CD4-positive, alpha-beta T cell treated with Interleukin-17A for 4 hours (primary cell): ENCODE results near the gene PAPPA.

Source experiments
- DNase-seq: peaks from one replicate; pipeline ENCODE4 v3.0.0-alpha.2; 2020; ENCODE audit warnings: mixed read lengths

The PAPPA gene, protein sequence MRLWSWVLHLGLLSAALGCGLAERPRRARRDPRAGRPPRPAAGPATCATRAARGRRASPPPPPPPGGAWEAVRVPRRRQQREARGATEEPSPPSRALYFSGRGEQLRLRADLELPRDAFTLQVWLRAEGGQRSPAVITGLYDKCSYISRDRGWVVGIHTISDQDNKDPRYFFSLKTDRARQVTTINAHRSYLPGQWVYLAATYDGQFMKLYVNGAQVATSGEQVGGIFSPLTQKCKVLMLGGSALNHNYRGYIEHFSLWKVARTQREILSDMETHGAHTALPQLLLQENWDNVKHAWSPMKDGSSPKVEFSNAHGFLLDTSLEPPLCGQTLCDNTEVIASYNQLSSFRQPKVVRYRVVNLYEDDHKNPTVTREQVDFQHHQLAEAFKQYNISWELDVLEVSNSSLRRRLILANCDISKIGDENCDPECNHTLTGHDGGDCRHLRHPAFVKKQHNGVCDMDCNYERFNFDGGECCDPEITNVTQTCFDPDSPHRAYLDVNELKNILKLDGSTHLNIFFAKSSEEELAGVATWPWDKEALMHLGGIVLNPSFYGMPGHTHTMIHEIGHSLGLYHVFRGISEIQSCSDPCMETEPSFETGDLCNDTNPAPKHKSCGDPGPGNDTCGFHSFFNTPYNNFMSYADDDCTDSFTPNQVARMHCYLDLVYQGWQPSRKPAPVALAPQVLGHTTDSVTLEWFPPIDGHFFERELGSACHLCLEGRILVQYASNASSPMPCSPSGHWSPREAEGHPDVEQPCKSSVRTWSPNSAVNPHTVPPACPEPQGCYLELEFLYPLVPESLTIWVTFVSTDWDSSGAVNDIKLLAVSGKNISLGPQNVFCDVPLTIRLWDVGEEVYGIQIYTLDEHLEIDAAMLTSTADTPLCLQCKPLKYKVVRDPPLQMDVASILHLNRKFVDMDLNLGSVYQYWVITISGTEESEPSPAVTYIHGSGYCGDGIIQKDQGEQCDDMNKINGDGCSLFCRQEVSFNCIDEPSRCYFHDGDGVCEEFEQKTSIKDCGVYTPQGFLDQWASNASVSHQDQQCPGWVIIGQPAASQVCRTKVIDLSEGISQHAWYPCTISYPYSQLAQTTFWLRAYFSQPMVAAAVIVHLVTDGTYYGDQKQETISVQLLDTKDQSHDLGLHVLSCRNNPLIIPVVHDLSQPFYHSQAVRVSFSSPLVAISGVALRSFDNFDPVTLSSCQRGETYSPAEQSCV (N-terminal part only)

DNA sequence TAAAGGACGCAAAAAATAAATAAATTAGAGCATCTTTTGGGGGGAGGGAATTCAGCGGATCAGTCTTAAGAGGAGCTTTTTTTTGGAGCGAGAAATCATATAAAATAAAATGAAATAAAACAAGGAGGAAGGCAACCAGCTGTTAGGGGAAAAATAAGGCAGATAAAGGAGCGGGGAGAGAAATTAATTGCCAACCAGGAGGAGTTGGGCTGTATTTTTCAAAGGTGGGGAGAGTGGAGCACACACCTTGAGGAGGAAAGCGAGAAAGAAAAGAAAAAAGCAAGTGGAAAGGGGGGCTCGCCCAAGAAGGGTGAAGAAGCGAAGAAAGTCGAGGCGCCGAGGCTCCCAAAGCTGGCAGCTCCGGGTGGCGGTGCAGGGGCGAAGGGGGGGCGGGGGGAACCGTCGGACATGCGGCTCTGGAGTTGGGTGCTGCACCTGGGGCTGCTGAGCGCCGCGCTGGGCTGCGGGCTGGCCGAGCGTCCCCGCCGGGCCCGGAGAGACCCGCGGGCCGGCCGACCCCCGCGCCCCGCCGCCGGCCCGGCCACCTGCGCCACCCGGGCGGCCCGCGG, at the start of gene PAPPA:
Gene PAPPA (plus strand): TSS at position 27 of the 569 bp plus-strand sequence. CDS start 382 bp downstream, at position 409.
- DNase-seq: no peak

DNA sequence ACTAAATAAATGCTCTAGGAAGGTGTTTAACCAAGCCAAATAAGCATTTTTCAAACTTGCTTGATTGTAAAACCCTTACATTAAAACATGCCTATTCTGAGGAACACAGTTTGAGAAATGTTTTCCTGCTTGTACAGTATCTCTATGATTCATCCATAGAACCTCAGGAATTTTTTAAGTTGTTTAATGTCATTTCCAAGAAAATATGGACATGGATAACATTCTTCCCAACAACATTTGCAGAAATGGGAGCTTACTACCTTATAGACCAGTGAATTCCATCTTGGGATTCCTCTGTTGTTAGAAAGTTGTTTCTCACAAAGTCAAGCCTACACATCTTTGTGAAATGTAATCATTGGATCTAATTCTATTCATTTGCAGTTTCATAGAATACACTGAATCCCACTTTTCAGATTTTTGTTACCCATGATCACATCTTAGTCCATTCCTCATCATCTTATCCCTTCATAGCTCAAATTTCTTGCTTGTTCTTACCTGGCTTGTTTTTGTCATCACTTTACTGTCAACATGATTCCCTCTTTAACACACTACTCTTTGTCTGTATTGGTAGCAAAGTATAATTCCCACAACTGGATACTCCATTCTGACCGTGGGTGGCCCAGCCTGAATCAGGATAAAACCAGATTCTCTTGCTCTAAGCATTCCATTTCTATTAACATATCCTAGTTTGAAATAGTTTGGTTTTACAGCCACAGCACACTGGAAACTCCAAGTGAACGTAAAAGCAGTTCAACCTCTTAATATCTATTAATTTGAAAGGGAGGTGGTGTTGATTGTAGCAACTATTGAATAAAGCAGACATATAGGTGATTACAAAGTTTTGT, 49.4 kb upstream of the PAPPA start:
- no peak for DNase-seq

DNA sequence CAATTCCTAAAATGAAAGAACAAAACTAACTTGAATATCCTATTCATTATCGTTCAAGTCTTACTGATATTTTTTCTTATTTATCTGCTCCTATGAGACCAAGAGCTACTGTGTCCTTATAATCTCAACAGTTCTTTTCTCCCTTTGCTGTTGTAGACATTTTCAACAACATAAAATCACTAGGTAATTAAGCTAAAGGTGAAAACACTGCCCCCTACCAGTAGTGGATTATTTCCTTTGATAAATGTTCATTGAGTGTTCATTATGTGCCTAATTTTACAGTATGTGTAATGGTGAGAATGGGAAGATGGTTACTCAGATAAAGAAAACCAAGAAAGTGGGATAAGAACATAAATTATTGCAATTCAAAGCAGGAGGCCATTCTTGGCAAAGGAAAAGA, 41.4 kb upstream of the PAPPA start:
- no peak for DNase-seq

DNA sequence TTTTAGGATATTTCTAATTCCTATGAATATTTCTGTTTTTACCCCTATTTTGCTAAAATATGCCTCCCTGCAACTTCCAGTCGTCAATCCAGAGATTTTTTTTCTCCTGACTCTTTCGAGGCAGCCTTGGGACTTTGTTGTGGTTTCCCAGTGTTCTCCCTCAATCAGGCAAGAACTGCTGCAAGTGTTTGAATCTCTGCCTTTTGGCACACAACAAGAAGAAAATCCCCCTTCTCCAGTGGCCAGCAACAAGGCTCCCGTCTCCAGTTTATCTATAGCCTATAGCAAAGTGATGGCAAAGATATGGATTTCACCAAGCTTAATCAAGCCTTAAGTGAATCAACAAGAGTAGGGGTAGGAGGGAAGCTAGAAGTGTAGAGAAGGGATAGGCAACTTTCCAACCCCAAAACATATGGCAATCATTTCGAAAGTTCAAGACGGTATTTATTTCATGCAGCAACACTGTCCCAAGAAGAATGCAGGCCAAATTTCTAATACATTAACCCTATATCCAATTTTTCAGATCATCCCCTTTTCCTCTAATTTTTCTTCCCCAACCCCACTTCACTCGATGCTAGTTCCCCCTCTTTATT, 37.7 kb upstream of the PAPPA start:
- DNase-seq: no peak

DNA sequence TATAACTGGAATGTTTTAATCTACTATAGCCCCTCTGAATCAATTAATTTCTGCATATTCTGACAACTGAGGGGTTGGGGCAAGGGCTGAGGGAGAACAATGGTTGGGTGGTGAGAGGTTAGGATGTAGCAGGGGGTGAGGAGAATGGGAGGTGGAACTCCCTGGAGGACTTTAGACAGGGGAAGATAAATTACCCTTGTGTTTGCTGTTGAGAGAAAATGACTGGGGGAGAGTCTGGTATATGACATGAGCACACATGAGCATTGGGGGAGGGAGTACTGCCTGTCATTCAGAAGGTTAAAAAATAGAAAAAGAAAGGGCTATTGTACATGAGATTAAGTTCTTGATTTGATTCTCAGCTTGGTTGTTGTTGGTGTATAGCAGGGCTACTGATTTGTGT, 37.2 kb upstream of the PAPPA start:
- no peak for DNase-seq

DNA sequence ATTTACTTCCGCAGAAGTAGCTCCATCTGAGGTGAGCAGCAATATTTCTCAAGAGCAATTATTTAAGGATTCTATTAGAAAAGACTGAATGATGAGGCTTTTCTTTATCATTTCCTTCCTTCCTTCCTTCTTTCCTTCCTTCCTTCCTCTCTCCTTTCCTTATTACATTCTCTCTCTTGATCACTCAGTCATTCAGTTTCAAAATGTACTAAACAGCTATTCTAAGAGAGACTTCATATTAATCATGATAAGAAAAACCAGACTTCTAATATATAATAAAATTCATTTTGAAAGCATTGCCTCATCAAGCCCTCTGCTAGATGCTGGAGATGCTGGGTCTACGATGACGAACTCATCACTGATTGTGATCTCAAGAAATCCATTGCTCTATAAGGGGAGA, 30.4 kb upstream of the PAPPA start:
- DNase-seq: no peak

DNA sequence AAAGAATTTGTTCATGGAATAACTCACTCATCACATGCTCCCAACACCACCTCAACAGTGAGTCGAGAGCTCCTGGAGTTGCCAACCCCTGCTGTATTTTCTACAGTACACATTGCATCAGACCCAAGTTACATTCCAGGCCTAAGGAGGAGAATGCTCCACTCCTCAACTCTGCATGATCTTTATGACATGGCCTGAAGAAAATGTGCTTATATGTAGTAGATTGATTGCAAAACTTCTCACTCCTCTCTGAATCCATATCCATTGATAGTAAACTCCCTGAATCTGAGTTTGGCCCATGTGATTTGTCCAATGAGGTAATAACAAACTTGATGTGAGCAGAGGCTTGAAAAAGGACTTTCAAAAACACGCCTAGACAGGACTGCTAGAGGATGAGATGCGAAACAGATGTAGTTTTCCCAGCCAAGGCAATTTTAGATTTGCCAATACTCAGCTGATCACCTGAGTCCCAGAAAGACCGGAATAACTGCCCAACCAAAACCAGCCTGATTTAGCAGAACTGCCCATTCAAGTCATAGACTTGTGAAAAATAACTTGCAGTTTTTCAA, 29.0 kb upstream of the PAPPA start:
- DNase-seq: no peak

DNA sequence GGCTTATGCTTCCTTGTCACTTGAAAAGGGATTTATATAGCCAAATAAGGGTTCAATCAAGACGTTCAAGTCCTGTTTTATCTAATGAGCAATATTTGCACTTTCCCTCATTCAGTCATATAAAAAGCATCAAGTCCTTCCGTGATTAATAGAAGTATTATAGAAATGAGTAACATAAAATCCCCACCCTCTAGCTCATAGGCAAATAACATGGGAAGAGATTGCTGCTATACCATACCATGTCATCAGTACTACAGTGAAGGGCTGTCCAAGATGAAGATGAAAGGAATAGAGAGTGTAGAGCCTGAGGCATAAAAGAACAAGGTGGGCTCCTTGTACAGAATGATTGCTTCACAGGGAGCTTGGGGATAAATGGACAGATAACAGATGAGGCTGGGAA, 20.4 kb upstream of the PAPPA start:
- no peak for DNase-seq

DNA sequence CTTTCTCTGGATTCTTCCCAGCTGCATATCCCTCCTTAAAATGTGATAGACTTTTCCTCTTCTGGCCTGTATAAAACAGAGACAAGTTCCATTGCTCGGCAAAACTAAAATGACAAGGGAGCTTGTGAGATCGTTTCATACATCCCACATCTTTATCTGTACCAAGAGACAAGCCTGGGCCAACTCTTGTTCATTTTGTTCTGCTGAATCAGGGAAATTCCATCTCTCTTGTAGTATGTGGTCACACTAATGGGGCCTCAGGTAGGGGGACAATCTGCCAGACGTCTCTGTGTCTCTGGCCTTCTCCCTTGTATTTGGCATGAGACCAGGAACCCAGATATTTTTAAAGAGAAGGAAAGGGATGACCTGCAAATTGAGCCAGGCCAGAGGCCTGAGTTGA, 18.6 kb upstream of the PAPPA start:
- no peak for DNase-seq

DNA sequence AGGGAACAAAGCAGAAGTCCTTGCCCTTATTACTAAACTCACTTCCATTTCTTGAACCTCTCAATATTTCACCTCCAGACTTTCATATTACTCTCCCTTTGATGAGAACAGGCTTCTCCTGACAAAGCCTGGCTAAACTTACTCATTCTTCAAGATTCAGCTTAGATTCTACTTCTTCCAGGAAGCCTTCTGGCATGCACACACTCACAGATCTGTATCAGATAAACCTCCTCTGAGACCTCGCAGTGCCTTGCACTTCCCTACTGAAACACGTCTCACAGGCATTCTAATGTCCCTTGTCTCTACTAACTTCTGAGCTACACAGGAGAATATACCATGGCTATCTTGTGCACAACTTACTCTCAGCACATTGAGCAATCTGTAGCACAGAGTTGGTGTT, 16.6 kb upstream of the PAPPA start:
- DNase-seq: no peak

DNA sequence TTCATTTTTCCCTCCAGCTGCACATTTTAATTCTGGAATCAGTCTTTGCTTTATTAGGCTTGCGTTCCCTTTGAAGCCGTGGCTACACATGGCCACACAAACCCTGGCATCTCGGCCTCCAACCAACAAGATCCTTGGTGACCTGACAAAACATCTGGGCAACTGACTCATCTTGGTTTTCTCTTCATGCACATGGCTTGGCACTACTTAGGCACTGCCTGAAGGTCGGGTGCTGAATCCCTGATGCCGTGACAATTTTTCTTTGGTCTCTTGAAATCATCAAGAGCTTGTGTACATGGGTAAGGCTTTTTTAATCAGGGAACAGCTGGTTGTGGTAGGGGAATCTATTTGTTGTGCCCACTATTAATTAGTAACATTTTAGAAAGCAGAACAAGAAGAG, 16.0 kb upstream of the PAPPA start:
- DNase-seq: no peak

DNA sequence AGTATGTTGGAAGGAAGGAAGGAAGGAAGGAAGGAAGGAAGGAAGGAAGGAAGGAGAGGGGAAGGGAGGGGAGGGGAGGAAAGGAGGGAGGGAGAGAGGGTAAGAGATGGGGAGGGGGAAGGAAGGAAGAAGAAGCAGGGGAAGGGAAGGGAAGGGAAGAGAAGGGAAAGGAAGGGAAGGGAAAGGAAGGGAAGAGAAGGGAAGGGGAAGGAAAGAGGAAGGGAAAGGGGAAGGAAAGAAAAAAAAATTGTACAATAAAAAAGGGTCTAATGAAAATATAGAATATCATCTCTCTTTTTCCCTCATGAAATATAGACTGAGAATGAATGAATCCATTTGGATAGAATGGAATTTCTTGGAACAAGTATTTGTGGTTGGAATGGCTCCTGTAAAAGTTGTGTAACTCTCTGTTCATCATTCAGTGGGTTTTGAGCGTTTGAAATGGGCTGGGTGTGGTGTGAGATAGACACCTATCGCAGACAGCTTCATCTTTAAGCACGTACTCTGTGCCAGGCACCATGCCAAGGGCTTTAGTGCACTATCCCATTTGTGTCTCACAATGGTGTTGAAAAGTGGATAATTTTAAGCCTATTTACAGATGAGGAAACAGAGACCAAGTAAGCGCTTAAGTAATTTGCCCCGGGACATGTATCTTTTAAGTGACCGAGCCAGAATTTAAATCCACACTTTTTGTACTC, 11.6 kb upstream of the PAPPA start:
- no peak for DNase-seq

DNA sequence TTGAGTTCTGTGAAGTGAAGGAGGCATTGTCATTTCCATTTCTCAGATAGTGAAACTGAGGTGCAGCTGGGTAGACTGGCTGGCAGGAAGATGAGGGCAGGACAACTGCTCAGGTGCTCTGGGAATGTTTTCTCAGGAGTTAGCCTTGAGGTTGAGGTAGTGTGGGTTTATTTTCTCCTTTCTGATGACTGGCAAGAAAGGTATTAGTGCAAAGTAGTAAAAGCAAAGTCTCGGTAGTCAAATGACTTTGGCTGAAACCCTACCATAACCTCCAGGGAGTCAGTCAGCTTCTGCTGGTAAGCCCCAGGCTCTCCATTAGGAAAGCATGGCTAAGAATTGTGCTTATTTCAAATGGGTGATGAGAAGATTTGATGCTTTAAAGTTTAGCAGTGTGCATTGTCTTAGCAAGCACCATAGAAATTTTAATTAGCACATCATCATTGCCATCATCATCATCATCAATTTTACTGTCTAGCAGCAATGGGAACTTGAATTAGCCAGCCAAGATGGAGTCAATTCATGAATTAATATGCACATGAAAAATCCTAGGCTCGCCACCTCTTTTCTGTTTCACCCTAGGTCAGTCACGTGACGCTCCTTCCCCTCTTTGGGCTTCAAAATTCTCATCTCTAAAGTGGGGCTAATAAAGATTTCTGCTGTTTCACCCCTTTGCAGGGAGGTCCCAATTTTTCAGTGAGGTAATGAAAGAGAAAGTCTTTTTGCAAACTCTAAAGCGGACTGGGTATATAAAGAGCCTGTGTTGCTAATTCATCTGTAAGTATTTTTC, 10.7 kb upstream of the PAPPA start:
- no peak for DNase-seq

DNA sequence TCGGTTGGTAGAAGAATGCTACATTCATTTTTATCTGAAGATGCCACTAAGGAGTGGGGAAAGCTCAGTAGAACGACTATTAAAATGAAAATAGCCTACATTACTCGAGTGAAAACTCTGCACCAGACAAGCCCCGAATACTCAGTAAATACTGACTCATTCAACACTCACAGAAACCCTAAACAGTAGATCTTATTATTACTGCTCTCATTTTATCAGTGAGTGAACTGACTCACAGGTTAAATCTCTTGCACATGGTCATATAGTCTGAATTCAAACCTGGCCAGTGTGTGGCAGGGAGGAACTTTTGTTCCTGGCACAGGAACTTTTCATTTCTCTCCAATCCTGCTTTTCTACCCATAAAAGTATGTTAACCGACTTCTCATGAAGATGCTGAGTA, 9.6 kb upstream of the PAPPA start:
- no peak for DNase-seq

DNA sequence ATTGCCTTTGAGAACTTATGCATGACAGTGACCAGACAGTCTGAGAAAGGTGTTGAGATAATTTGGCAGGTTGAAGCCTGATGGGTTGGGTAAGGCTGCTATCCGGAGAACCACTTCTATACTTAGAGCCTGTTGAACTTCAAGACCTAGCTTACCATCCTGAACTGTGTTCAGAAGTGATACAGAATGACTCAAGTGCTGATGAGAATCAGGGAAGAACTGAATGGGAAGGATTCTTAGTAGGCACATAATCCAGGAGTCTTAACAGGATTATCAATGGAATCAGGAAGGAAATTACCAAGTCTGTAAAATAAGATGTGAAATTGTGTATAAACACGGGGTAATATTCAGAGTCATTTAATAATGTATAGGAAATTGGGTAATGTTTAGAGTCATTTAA, 9.0 kb upstream of the PAPPA start:
- no peak for DNase-seq

DNA sequence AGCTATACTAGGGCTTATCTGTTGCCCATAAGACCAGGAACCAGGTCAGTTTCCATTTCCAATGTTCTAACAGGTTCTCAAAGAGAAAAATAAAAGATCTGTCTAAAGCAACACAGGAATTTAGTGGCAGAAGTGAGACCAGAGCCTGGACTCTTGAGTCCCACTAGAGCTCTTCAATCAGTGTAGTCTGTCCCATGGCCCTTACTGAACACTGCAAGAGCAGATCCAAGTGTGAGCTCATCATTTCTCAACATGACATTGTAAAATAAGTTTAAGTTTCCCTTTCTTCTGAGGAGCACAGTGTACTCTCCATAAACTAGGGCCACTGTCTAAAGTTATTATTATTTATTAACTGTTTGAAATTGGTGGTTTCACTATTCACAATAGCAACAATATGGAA, 8.6 kb upstream of the PAPPA start:
- DNase-seq: no peak

DNA sequence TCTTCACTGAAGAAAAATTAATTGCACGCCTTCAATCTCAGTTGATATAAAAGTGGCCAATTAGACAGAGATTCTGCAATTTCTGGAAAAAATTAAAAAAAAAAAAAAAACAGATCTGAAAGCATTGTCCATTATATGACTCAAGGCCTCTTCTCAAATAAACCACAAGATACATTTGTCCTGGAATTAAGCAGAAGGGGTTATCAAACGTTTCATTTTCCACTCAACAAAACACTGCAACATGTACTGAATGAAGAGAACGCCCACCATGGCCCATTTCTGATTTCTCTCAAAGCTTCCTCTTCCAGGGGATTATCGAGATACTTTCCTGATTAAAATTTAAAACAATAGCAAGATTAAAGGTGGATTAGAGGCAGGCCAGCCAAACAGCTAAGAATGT, 5.8 kb upstream of the PAPPA start:
- no peak for DNase-seq

DNA sequence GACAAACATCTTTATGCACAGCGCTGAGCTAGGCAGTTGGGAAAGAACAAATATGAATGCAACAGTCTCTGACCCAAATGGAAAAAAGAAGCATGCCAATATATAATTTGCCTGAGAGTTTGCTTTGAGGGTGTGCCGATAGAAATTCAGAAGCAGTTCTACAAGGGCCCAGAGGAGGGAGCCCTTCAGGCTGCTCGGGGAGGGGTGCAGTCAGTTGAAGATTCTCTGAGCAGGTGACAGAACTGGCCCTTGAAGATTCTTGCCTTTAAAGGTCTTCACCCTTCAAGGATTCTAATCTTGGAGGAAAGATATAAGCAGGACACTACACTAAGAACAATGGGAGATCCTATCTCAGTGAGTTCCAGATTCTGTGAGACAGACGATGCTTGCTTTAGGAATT, 3.7 kb upstream of the PAPPA start:
- DNase-seq: no peak

DNA sequence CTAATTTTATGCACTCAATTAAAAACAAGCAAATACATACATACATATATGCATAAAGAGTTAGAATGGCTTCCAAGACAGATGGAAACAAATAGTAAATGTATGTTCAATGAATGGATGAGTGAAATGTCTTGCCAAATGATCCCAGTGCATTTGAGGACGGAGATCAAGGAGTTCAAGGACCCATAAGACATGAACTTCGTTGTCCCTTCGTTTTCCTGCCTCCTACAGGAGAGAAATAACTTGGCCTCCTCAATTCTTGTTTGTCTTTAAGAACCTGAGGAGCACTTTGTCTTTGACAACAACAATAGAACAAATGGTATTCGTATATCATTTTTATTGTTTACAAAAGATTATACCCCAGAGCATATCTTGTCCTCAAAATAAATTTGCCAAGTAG, 2.4 kb upstream of the PAPPA start:
- DNase-seq: no peak

DNA sequence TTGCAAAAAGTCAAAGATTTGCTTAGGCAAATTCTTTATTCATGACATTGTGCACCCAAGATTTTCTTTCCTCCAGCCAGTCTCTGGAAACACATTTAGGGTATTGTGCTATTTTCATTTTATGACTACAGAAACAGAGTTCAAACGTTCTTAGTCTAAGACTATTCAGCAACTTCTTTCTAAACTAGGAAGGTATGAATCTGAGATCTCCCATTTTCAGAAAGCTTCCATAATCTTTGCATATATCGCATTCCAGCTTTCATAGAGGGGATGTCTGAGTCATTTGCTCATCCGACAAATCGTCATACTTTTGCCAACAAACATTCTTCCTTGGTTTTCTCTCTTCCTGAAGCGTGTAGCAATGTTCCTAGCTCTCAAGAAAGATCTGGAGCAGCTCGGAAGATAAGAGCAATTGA, 1.6 kb upstream of the PAPPA start:
- DNase-seq: no peak
